HG02798 (cell line): ENCODE data around the gene FBXL17.
A peak's percentile ranks its signal among the peaks of the same experiment; 100 is the strongest.

Source experiments
- ATAC-seq: cut with Tn5 transposase; IDR thresholded peaks from one replicate; pipeline ENCODE4 v1.9.1; 2021; ENCODE audit warnings: mild to moderate bottlenecking; ENCODE audit not compliant: unreplicated experiment, poor library complexity

FBXL17 gene

GRCh38 chr5:107933326-107933725, 448.6 kb downstream of the FBXL17 start:
- ATAC-seq = no peak

- no peak for ATAC-seq
Measured at GRCh38 chr5:107930891-107931290, 451.0 kb downstream of the FBXL17 start.

GRCh38 chr5:107930092-107930491, 451.8 kb downstream of the FBXL17 start:
- no peak for ATAC-seq

GRCh38 chr5:107929080-107929479, 452.8 kb downstream of the FBXL17 start:
- no peak for ATAC-seq

- ATAC-seq = no peak
Measured at GRCh38 chr5:107926121-107926520, 455.8 kb downstream of the FBXL17 start.

- no peak for ATAC-seq
Measured at GRCh38 chr5:107925200-107925599, 456.7 kb downstream of the FBXL17 start.

GRCh38 chr5:107919969-107920368, 461.9 kb downstream of the FBXL17 start:
- peak; percentile 57 for ATAC-seq

- ATAC-seq = no peak
Measured at GRCh38 chr5:107919361-107919760, 462.5 kb downstream of the FBXL17 start.

GRCh38 chr5:107917983-107918382, 463.9 kb downstream of the FBXL17 start:
- ATAC-seq = no peak

- no peak for ATAC-seq
Measured at GRCh38 chr5:107916731-107917725, 464.9 kb downstream of the FBXL17 start.

- no peak for ATAC-seq
Measured at GRCh38 chr5:107915176-107915812, 466.6 kb downstream of the FBXL17 start.

GRCh38 chr5:107913494-107913893, 468.4 kb downstream of the FBXL17 start:
- no peak for ATAC-seq

- no peak for ATAC-seq
Measured at GRCh38 chr5:107900721-107901120, 481.2 kb downstream of the FBXL17 start.

GRCh38 chr5:107894361-107894760, 487.5 kb downstream of the FBXL17 start:
- no peak for ATAC-seq

GRCh38 chr5:107893642-107894041, 488.3 kb downstream of the FBXL17 start:
- ATAC-seq = no peak

- ATAC-seq = no peak
Measured at GRCh38 chr5:107889387-107889786, 492.5 kb downstream of the FBXL17 start.

GRCh38 chr5:107888541-107888940, 493.4 kb downstream of the FBXL17 start:
- ATAC-seq = no peak

- no peak for ATAC-seq
Measured at GRCh38 chr5:107887166-107887943, 494.5 kb downstream of the FBXL17 start.

- ATAC-seq = no peak
Measured at GRCh38 chr5:107885601-107886000, 496.3 kb downstream of the FBXL17 start.

- ATAC-seq = no peak
Measured at GRCh38 chr5:107884871-107885270, 497.0 kb downstream of the FBXL17 start.

- no peak for ATAC-seq
Measured at GRCh38 chr5:107878661-107879060, 503.2 kb downstream of the FBXL17 start.
